ENCODE results near the gene PCLO. TPM values are rescaled to one million over a fixed set of nuclear protein-coding genes. Genes with fewer than 3 reads are reported as not detected.
A peak's percentile ranks its signal among the peaks of the same experiment; 100 is the strongest.

The PCLO gene
- total RNA-seq, 1 donor = under 0.01 TPM

- no peak for TF ChIP-seq CTCF (IDR thresholded peaks at IDR 0.05; ENCODE audit: insufficient read depth, low read depth, low read length)
- H3K4me3 ChIP-seq (ENCODE audit: low read depth, low read length) = no peak overlapping the region
- no peak for DNase-seq (ENCODE audit: low read depth)
Measured at GRCh38 chr7:82838314-82838713, 324.4 kb downstream of the PCLO start.

DNA sequence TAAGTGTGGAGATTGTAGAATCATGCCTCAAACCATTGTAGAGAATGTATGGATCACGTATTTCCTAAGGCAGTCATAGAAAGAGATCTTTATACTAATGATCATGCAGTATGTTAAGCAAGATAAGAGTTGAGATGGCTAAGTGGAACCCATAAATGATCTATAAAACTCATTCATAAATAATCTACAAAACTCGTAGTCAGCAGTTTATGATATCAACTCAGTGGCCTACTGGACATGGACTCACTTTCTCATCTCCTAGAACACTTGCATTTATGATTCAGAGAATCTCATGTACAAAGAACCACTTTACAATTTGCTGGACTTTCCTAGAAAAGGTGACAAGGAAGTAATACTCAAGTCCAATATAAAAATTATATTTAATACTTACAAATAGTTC is 339.6 kb downstream of the PCLO start:
- H3K4me3 ChIP-seq (ENCODE audit: low read depth, low read length) = no peak overlapping the region
- no peak for DNase-seq (ENCODE audit: low read depth)
- no peak for TF ChIP-seq CTCF (IDR thresholded peaks at IDR 0.05; ENCODE audit: insufficient read depth, low read depth, low read length)

DNA sequence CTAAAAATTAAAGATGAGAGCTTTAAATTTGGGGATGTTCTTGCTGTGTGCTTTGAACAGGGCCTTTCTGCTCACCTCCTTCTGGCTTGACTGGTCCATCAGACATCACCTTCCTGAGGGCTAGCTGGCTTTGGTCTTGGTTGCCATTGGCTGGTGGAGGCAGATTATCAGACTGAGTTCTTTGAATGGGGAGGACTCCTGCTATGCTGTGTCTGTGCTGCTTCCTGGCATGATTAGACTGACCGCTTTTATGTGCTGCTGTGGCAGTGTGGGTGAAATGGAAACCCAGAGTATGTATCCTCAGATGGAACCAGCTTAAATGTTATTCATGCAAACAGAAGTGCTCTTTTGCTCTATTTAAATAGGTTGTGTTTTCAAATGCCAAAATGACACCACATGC is 341.6 kb downstream of the PCLO start:
- no peak for DNase-seq (ENCODE audit: low read depth)
- H3K4me3 ChIP-seq (ENCODE audit: low read depth, low read length) = no peak overlapping the region
- TF ChIP-seq CTCF (IDR thresholded peaks at IDR 0.05; ENCODE audit: insufficient read depth, low read depth, low read length) = no peak

DNA sequence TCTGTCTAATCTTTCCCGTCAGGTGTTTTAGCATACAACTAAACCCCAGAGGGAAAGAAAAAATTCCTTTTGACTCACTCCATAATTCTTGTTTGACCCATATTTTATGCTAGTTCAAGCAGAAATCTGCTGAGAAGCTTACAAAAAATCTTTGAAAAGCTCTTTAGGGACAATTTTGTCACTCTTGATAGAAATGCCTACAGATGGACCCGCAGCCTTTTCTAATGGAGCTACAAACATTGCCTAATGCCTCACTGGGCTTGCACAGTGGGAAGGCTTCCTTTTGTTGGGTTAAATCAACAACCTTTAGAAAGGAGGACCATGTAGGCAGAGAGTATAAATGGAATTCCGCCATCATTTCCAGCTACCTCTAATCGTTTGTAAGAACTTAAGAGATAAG is 344.5 kb downstream of the PCLO start:
- DNase-seq (ENCODE audit: low read depth) = no peak
- TF ChIP-seq CTCF (IDR thresholded peaks at IDR 0.05; ENCODE audit: insufficient read depth, low read depth, low read length) = no peak
- H3K4me3 ChIP-seq (ENCODE audit: low read depth, low read length) = no peak overlapping the region

DNA sequence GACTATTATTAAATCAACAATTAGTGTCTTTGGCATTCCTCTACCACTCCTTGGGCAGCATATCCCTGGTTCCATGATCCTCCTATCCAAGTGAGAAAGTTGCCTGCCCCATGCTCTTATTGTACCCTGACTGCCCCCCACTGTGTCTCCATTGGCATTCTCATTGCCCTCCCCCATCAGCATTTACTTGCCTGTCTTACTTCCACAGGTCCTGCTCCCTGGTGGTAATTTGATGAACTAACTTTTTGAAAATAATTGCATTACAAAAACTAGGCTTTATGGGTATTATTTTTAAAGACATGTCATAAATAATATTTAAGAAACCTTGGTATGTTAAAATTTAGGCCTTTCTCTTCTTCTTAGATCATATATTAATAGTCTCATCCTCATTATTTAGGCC is 346.4 kb downstream of the PCLO start:
- no peak for DNase-seq (ENCODE audit: low read depth)
- TF ChIP-seq CTCF (IDR thresholded peaks at IDR 0.05; ENCODE audit: insufficient read depth, low read depth, low read length) = no peak
- H3K4me3 ChIP-seq (ENCODE audit: low read depth, low read length) = no peak overlapping the region

DNA sequence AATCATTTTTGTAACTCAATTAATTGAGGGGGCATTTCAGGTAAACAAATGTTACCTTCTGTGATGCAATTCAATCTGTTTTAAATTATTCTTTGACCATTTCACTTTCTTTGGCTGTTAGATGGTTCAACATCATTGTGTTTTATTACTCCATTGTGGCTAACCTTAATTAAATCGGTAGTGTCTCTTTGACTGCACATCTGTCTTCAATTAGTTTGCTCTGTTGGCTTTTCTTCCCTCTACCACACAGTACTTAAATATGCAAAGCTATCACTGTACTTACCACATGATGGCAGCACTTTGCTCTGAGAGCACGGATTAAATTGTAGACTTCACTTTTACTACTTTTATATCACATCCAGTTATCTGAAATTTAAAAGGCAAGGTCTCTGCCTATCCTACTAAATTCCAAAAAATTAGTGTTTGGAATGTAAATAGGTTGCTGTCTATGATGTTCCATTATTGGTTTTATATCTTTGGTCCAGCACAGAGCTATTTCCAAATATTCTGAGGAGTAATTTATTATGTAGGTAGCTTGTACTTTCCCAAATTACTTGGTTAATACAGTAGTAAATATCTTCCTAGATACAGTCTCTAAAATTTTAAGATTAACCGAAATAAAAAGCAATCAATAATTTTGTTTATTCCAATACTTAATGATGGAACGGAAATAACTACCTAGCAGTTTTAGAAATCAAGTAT is 352.0 kb downstream of the PCLO start:
- peak; percentile 78 for DNase-seq (ENCODE audit: low read depth)
- peak; percentile 75 for TF ChIP-seq CTCF (IDR thresholded peaks at IDR 0.05; ENCODE audit: insufficient read depth, low read depth, low read length)

DNA sequence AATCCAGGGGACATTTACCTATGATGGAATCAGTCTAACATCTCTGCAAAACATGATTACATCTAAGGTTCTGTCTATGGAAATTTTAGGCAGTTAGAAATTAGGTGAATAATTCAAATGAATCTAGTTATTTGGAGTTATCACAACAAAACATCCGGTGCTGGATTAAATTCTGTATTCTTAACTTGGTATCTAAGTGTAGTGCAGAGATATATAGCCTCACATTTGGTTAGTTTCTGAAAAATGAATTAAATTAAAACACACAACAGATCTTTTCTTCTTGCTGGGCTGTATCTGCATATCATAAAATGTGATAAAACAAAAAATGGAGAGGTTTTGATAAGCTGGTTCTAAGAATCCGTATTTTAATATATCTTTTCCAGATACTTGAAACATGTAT is 354.1 kb downstream of the PCLO start:
- H3K4me3 ChIP-seq (ENCODE audit: low read depth, low read length) = no peak overlapping the region
- no peak for TF ChIP-seq CTCF (IDR thresholded peaks at IDR 0.05; ENCODE audit: insufficient read depth, low read depth, low read length)
- no peak for DNase-seq (ENCODE audit: low read depth)

More for the DNA sequence above, 352.0 kb downstream of the PCLO start:
- H3K4me3 ChIP-seq (ENCODE audit: low read depth, low read length) = no peak overlapping the region
